Neuronal stem cell (in vitro differentiated cells): ENCODE data around the gene TMEM250.
A peak's percentile ranks its signal among the peaks of the same experiment; 100 is the strongest.

ENCODE experiments used
- DNase-seq: peaks from one replicate; pipeline ENCODE4 v3.0.0-alpha.2; 2013; ENCODE audit warnings: low spot score
- H2AFZ ChIP-seq: one replicate; pipeline ENCODE4 v1.6.1; 2013; ENCODE audit warnings: mild to moderate bottlenecking, low read length, inconsistent platforms
- H2AK5ac ChIP-seq: 2 replicates; pipeline ENCODE4 v1.6.1; 2013; ENCODE audit warnings: low read depth, mild to moderate bottlenecking, inconsistent platforms, low read length, moderate library complexity, mixed read lengths
- H2BK120ac ChIP-seq: 2 replicates; pipeline ENCODE4 v1.6.1; 2013; ENCODE audit warnings: low read depth, mild to moderate bottlenecking, inconsistent platforms, low read length, moderate library complexity, mixed read lengths
- H2BK12ac ChIP-seq: one replicate; pipeline ENCODE4 v1.6.1; 2013; ENCODE audit warnings: low read length, inconsistent platforms
- H2BK15ac ChIP-seq: 2 replicates; pipeline ENCODE4 v1.6.1; 2013; ENCODE audit warnings: mild to moderate bottlenecking, low read length, inconsistent platforms, mixed read lengths
- H2BK5ac ChIP-seq: one replicate; pipeline ENCODE4 v1.6.1; 2013; ENCODE audit warnings: inconsistent platforms, mild to moderate bottlenecking, low read length, moderate library complexity
- H3K14ac ChIP-seq: one replicate; pipeline ENCODE4 v1.6.1; 2013; ENCODE audit warnings: low read length, inconsistent platforms
- H3K18ac ChIP-seq: 2 replicates; pipeline ENCODE4 v1.6.1; 2013; ENCODE audit warnings: low read length, inconsistent platforms
- H3K23ac ChIP-seq: 2 replicates; pipeline ENCODE4 v1.6.1; 2013; ENCODE audit warnings: low read depth, mild to moderate bottlenecking, mixed read lengths, low read length, inconsistent platforms; ENCODE audit not compliant: poor library complexity
- H3K27ac ChIP-seq: replicated peaks from 3 replicates; pipeline ENCODE4 v1.5.1; 2013; ENCODE audit warnings: low read length, inconsistent platforms
- H3K27me3 ChIP-seq, 3 experiments: 2 replicates each; pipeline ENCODE4 v1.6.1; 2013; ENCODE audit warnings: low read length in 3 of 3, mild to moderate bottlenecking in 2 of 3, inconsistent platforms in 1 of 3, low read depth in 1 of 3, mixed read lengths in 1 of 3, moderate library complexity in 1 of 3; ENCODE audit not compliant: control insufficient read depth in 3 of 3, insufficient read depth in 3 of 3
- H3K36me3 ChIP-seq, 2 donors: replicated peaks in 1 of 2; 2 replicates each; pipeline ENCODE4 v1.6.1; 2013; ENCODE audit warnings: low read length in 2 of 2; ENCODE audit not compliant: control insufficient read depth in 2 of 2, insufficient read depth in 2 of 2
- H3K4ac ChIP-seq: 2 replicates; pipeline ENCODE4 v1.6.1; 2013; ENCODE audit warnings: inconsistent platforms, mild to moderate bottlenecking, low read length, moderate library complexity
- H3K4me1 ChIP-seq, 2 donors: 1 replicate in 1 of 2; 2 replicates in 1 of 2; pipeline ENCODE4 v1.6.1; 2013; ENCODE audit warnings: low read length in 2 of 2, low read depth in 1 of 2; ENCODE audit not compliant: control insufficient read depth in 2 of 2, insufficient read depth in 1 of 2
- H3K4me2 ChIP-seq: one replicate; pipeline ENCODE4 v1.6.1; 2013; ENCODE audit warnings: mild to moderate bottlenecking, low read length, inconsistent platforms; ENCODE audit not compliant: insufficient read depth, poor library complexity, severe bottlenecking
- H3K4me3 ChIP-seq, 2 donors: 2 replicates each; pipeline ENCODE4 v1.5.1; 2013; ENCODE audit warnings: low read length in 2 of 2, mild to moderate bottlenecking in 2 of 2, inconsistent platforms in 1 of 2, moderate library complexity in 1 of 2
- H3K79me1 ChIP-seq: one replicate; pipeline ENCODE4 v1.6.1; 2013; ENCODE audit warnings: low read depth, mild to moderate bottlenecking, inconsistent platforms, low read length, moderate library complexity
- H3K9ac ChIP-seq: one replicate; pipeline ENCODE4 v1.6.1; 2013; ENCODE audit warnings: mild to moderate bottlenecking, low read depth, low read length, inconsistent platforms; ENCODE audit not compliant: poor library complexity
- H3K9me3 ChIP-seq, 2 donors: replicated peaks in 1 of 2; 2 replicates each; pipeline versions ENCODE3 to v1.6.1; 2013; ENCODE audit warnings: low read length in 2 of 2, mild to moderate bottlenecking in 2 of 2, inconsistent platforms in 1 of 2, low read depth in 1 of 2, mixed read lengths in 1 of 2, moderate library complexity in 1 of 2; ENCODE audit not compliant: control insufficient read depth in 2 of 2, insufficient read depth in 1 of 2
- H4K8ac ChIP-seq: one replicate; pipeline ENCODE4 v1.6.1; 2013; ENCODE audit warnings: low read depth, mild to moderate bottlenecking, inconsistent platforms, low read length, moderate library complexity
- H4K91ac ChIP-seq: one replicate; pipeline ENCODE4 v1.6.1; 2013; ENCODE audit warnings: low read length, low read depth, mild to moderate bottlenecking, inconsistent platforms; ENCODE audit not compliant: poor library complexity
- WGBS, 2 donors: extraction: QIAGEN DNeasy Blood & Tissue Kit; methylation state at CpG; one replicate each; pipeline ENCODE4 v1.1.7; 2013; ENCODE audit warnings: missing lambda C conversion rate in 2 of 2, mixed read lengths in 1 of 2; ENCODE audit not compliant: insufficient read length in 2 of 2, insufficient replicate concordance in 1 of 2; ENCODE audit errors: extremely low coverage in 2 of 2; 5-methylcytosine and 5-hydroxymethylcytosine counted together

Gene TMEM250

DNA sequence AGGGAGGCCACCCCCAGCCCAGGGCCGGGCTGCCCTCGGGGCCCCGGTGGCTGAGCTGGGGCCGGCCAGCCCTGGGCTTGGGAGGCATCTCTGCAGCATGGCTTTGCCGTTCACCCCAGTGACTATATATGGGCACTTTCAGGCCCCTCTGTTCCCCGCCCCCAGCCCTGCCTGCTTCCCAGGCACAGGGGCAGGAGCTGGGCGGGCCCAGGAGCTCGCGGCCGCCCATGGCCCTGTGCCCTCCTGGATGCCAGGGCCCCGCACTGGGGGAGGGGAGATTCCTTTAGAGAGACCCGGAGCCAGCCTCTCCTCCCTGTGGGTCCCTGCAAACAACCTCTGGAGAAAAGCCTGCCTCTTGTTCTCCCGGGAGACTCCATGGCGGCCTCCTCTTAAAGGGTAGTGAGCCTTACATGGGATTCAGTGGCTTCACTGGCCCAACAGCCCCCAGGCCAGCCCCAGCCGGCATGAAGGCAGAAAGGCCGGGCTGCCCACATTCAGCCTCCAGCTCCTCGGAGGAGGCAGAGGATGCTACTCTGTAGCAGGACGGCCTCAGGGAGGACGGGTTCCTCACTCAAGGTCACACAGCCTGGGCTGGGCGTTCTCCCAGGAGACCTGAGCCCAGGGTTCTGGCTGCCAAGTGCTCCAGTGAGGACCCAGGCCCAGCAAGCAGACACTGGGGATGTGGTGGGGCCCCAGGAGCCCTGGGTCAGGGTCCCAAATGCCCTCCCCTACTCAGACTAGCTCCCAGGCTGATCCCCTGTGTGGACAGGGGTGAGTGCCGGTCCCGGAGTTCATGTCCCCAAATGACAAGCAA, 27.7 kb downstream of the TMEM250 start:
- Histone ChIP-seq H3K27me3 (peaks cover 3 to 16% (median 3%) of the 10 kb centered on the region in 3 experiments), H3K4ac (peak overlapping the region; percentile 66), H2BK12ac (no peak overlapping the region), H3K9ac (no peak overlapping the region), H3K79me1 (peaks cover 11% of the 10 kb centered on the region), H2AK5ac (peak overlapping the region; percentile 72), H3K23ac (peak overlapping the region; percentile 29), H3K36me3 (no peaks in the 10 kb centered on the region), H3K9me3 (no peaks in the 10 kb centered on the region), H3K27ac (no peak overlapping the region), H4K8ac (peak overlapping the region; percentile 65), H4K91ac (no peak overlapping the region), H2BK120ac (no peak overlapping the region), H3K18ac (peak overlapping the region; percentile 36), H3K4me1 (peaks cover 9 to 22% of the 10 kb centered on the region in 2 donors), H2BK5ac (peak overlapping the region; percentile 53), H2AFZ (no peak overlapping the region), H3K4me2 (no peak overlapping the region), H3K14ac (no peak overlapping the region), H2BK15ac (peak overlapping the region; percentile 82), H3K4me3 (no peak overlapping the region)
- no peak for DNase-seq
- no CpG with 5 or more reads among the region's 22 CpGs for WGBS, 2 donors

DNA sequence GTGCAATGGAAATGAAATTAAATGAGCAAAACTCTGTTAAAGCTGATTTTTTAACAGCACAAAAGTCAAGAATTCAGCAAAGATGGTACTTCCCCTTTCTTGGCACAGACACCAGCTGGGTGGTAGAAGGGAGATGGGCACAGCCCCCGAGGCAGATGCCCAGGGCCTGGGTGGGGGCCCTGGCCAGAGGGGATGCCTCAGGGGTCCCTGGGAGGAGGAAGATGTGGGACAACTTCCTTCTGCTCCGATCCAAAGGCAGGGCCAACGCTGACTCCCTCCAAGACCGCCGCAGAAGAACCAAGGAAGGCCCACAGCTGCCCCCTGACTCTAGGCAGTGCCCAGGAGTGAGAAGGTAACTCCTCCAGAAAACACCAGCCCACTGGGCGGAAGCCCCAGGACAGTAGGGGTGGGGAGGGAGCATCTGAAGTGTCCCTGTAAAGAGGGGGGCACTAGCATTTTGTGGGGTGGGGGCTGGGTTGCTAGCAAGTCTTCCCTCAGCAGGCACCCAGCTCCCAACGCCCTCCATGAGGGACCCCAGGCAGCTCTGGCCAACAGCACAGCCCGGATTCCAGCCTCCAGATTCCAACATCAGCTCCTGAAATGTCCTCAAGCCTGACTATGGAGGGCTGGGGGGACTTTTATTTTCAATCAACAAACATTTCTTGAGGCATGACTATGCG, 28.5 kb downstream of the TMEM250 start:
- Histone ChIP-seq H3K4me1 (peaks cover 9 to 19% of the 10 kb centered on the region in 2 donors), H2BK15ac (peak overlapping the region; percentile 82), H3K18ac (no peak overlapping the region), H3K23ac (peak overlapping the region; percentile 43), H2BK5ac (no peak overlapping the region), H3K4me2 (no peak overlapping the region), H3K9me3 (no peaks in the 10 kb centered on the region), H2AFZ (no peak overlapping the region), H3K27me3 (peaks cover 0 to 13% (median 0%) of the 10 kb centered on the region in 3 experiments), H3K36me3 (no peaks in the 10 kb centered on the region), H3K4me3 (no peak overlapping the region), H4K91ac (no peak overlapping the region), H2BK12ac (no peak overlapping the region), H3K27ac (no peak overlapping the region), H3K9ac (no peak overlapping the region), H2BK120ac (no peak overlapping the region), H3K4ac (no peak overlapping the region), H3K79me1 (peaks cover 11% of the 10 kb centered on the region), H4K8ac (no peak overlapping the region), H3K14ac (no peak overlapping the region), H2AK5ac (no peak overlapping the region)
- no peak for DNase-seq
- no CpG with 5 or more reads among the region's 9 CpGs for WGBS, 2 donors

DNA sequence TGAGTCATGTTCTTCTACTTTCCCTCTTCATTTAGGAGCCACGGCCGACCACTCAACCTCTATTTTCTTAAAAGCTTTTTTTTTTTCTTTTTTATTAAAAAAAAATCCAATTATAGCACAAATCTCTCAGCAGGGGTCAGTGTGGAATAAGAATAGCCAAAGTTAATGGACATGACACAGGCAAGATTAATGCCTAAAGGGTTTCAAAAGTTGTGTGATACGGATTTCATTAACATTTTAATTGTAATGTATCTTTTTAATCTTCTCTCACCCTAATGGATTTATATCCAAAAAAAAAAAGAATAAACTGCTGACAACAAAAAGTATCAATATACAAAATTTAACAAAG, 29.0 kb downstream of the TMEM250 start:
- H4K8ac ChIP-seq, result no peak overlapping the region
- H3K27ac ChIP-seq, result no peak overlapping the region
- no peak overlapping the region for H2BK120ac ChIP-seq
- peaks cover 0 to 13% (median 0%) of the 10 kb centered on the region in 3 experiments for H3K27me3 ChIP-seq
- no peak overlapping the region for H4K91ac ChIP-seq
- H2BK5ac ChIP-seq, result peak overlapping the region; percentile 87
- peaks cover 11% of the 10 kb centered on the region for H3K79me1 ChIP-seq
- H3K4me3 ChIP-seq, result no peak overlapping the region
- no peak overlapping the region for H3K4me2 ChIP-seq
- H2AFZ ChIP-seq, result no peak overlapping the region
- H3K36me3 ChIP-seq, result no peaks in the 10 kb centered on the region
- no peak overlapping the region for H2BK12ac ChIP-seq
- no peak overlapping the region for H3K23ac ChIP-seq
- no peak overlapping the region for H2BK15ac ChIP-seq
- no peak overlapping the region for H2AK5ac ChIP-seq
- no peak overlapping the region for H3K4ac ChIP-seq
- peaks cover 9 to 19% of the 10 kb centered on the region in 2 donors for H3K4me1 ChIP-seq
- no peak for DNase-seq
- H3K9me3 ChIP-seq, result no peaks in the 10 kb centered on the region
- WGBS, 2 donors, result no CpG with 5 or more reads among the region's 3 CpGs
- no peak overlapping the region for H3K9ac ChIP-seq
- no peak overlapping the region for H3K14ac ChIP-seq
- peak overlapping the region; percentile 79 for H3K18ac ChIP-seq
